ENCODE results near the gene EMILIN2. TPM values are rescaled to one million over a fixed set of nuclear protein-coding genes. Genes with fewer than 3 reads are reported as not detected.
"Not testable (repeated sequence)": the region's sequence is repeated elsewhere in the genome, so short reads cannot be mapped to it uniquely, and the experiment has no call there.

EMILIN2 gene
- total RNA-seq, 1 experiment from 2014 or later = 0.07 TPM

DNA sequence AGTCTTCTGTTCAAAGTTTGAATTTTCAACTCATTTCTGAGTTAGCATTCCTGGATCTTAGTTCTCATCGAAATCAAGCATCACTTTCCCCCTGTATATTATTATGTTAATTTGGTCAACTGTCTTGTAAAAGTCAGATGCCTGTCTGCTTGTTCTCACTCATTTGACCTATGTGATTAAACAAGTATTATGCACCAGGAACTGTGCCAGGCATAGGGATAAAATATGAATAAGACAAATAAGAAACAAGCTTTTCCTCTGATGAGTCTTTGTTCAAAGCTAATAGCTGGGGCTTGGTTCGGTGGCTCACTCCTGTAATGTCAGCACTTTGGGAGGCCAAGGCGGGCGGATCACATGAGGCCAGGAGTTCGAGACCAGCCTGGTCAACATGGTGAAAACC is 19.7 kb upstream of the EMILIN2 start:
- no peaks in the 10 kb centered on the region for H3K9me3 ChIP-seq (ENCODE audit: insufficient read depth, low read depth)
- CTCF ChIA-PET = no interaction called here
- H4K20me1 ChIP-seq (ENCODE audit: insufficient read depth) = no peaks in the 10 kb centered on the region
- no peak overlapping the region for H2AFZ ChIP-seq
- TF ChIP-seq, protein P1, sequence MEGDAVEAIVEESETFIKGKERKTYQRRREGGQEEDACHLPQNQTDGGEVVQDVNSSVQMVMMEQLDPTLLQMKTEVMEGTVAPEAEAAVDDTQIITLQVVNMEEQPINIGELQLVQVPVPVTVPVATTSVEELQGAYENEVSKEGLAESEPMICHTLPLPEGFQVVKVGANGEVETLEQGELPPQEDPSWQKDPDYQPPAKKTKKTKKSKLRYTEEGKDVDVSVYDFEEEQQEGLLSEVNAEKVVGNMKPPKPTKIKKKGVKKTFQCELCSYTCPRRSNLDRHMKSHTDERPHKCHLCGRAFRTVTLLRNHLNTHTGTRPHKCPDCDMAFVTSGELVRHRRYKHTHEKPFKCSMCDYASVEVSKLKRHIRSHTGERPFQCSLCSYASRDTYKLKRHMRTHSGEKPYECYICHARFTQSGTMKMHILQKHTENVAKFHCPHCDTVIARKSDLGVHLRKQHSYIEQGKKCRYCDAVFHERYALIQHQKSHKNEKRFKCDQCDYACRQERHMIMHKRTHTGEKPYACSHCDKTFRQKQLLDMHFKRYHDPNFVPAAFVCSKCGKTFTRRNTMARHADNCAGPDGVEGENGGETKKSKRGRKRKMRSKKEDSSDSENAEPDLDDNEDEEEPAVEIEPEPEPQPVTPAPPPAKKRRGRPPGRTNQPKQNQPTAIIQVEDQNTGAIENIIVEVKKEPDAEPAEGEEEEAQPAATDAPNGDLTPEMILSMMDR (conservative IDR thresholded peaks at IDR 0.05) = no peak
- TF ChIP-seq EZH2 (IDR thresholded peaks at IDR 0.05; ENCODE audit: low read depth) = no peak
- no TSS peak for BruUV-seq (replicated peaks)
- DNase-seq = no peak
- no peaks in the 10 kb centered on the region for H3K36me3 ChIP-seq (ENCODE audit: low read depth)
- H3K4me3 ChIP-seq = no peak overlapping the region
- POLR2A ChIA-PET (ENCODE audit: unreplicated experiment) = no interaction called here
- no peaks in the 10 kb centered on the region; the same call in 1 of the 2 replicates for H3K79me2 ChIP-seq (ENCODE audit: low read depth)
- no peaks in the 10 kb centered on the region for H3K9me2 ChIP-seq (ENCODE audit: insufficient read depth)
- H3K27me3 ChIP-seq (ENCODE audit: insufficient read depth, low read depth) = no peaks in the 10 kb centered on the region
- H3F3A ChIP-seq (ENCODE audit: insufficient read depth, low read depth) = no peaks in the 10 kb centered on the region
- H3K4me2 ChIP-seq = no peak overlapping the region
- intact Hi-C loops (cut with micrococcal nuclease; ENCODE audit: unreplicated experiment) = no loop called here
- no peak overlapping the region for H3K27ac ChIP-seq
- H3K4me1 ChIP-seq (replicated peaks; ENCODE audit: insufficient read depth) = no peaks in the 10 kb centered on the region

DNA sequence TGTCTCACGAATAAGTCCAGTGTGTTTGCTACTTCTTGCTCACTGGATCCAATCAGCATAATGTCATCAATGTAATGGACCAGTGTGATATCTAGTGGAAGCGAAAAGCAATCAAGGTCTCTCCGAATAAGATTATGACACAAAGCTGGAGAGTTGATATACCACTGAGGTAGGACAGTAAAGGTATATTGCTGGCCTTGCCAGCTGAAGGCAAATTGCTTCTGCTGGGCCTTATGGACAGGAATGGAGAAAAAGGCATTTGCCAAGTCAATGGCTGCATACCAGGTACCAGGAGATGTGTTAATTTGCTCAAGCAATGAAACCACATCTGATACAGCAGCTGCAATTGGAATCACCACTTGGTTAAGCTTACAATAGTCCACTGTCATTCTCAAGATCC is 10.7 kb upstream of the EMILIN2 start:
- H3K9me3 ChIP-seq (ENCODE audit: insufficient read depth, low read depth); BruUV-seq (replicated peaks); POLR2A ChIA-PET (ENCODE audit: unreplicated experiment); H3K4me2 ChIP-seq; intact Hi-C loops (cut with micrococcal nuclease; ENCODE audit: unreplicated experiment); H3K4me3 ChIP-seq; H3K9me2 ChIP-seq (ENCODE audit: insufficient read depth); CTCF ChIA-PET; H3F3A ChIP-seq (ENCODE audit: insufficient read depth, low read depth); H3K36me3 ChIP-seq (ENCODE audit: low read depth); DNase-seq; H3K79me2 ChIP-seq (ENCODE audit: low read depth); H4K20me1 ChIP-seq (ENCODE audit: insufficient read depth); H3K27me3 ChIP-seq (ENCODE audit: insufficient read depth, low read depth); H3K4me1 ChIP-seq (replicated peaks; ENCODE audit: insufficient read depth); H2AFZ ChIP-seq; H3K27ac ChIP-seq: not testable (repeated sequence)

DNA sequence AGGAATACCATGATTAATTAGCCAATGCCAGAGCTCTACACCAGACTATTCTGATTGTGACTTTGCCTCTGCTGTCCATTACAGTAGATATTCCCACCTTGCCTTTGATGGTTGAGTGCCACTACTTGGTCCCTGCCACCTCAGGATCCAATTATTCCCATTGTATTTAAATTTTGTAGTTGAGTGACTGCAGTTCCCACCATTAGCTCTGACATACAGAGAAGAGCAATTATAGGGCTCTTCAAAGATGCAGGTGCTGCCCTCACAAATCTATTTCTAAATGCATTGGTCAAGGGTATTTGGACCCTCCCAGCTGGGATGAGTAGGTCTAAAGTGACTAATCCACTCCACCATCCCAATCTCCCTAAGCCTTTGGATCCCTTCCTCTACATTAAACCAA is 9.5 kb upstream of the EMILIN2 start:
- intact Hi-C loops (cut with micrococcal nuclease; ENCODE audit: unreplicated experiment); H4K20me1 ChIP-seq (ENCODE audit: insufficient read depth); H3F3A ChIP-seq (ENCODE audit: insufficient read depth, low read depth); H3K27me3 ChIP-seq (ENCODE audit: insufficient read depth, low read depth); H3K36me3 ChIP-seq (ENCODE audit: low read depth); H3K4me1 ChIP-seq (replicated peaks; ENCODE audit: insufficient read depth); DNase-seq; H3K79me2 ChIP-seq (ENCODE audit: low read depth); H3K9me2 ChIP-seq (ENCODE audit: insufficient read depth); H3K4me2 ChIP-seq; POLR2A ChIA-PET (ENCODE audit: unreplicated experiment); H3K9me3 ChIP-seq (ENCODE audit: insufficient read depth, low read depth); H3K27ac ChIP-seq; H3K4me3 ChIP-seq; BruUV-seq (replicated peaks); H2AFZ ChIP-seq; CTCF ChIA-PET: not testable (repeated sequence)

DNA sequence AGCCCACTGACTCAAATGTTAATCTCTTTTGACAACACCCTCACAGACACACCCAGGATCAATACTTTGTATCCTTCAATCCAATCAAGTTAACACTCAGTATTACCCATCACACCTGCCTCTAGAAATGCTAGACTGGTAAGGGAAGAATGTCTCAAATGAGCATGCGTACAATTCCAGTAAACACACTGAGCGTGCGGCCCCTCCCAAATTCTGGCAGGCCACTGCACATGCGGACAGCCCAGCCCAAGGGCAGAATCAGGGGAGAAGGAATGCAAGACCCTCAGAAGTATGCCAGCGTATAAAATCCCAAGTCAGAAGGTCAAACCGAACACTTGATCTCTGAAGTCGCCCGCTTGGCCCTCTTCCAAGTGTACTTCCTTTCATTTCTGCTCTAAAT is 7.6 kb upstream of the EMILIN2 start:
- Histone ChIP-seq H3K79me2 (ENCODE audit: low read depth) (no peaks in the 10 kb centered on the region), H3K4me1 (replicated peaks; ENCODE audit: insufficient read depth) (no peaks in the 10 kb centered on the region), H3K9me2 (ENCODE audit: insufficient read depth) (no peaks in the 10 kb centered on the region), H3K4me2 (no peak overlapping the region), H3K36me3 (ENCODE audit: low read depth) (no peaks in the 10 kb centered on the region), H3K27ac (no peak overlapping the region), H3K9me3 (ENCODE audit: insufficient read depth, low read depth) (0 out of 2 replicates have a peak, but pooled peaks cover 4% of the 10 kb centered on the region), H3K27me3 (ENCODE audit: insufficient read depth, low read depth) (no peaks in the 10 kb centered on the region; the same call in 1 of the 2 replicates), H3K4me3 (no peak overlapping the region), H4K20me1 (ENCODE audit: insufficient read depth) (no peaks in the 10 kb centered on the region), H2AFZ (no peak overlapping the region), H3F3A (ENCODE audit: insufficient read depth, low read depth) (no peaks in the 10 kb centered on the region)
- BruUV-seq (replicated peaks) = no TSS peak
- CTCF ChIA-PET = no interaction called here
- intact Hi-C loops (cut with micrococcal nuclease; ENCODE audit: unreplicated experiment) = no loop called here
- no peak for DNase-seq
- TF ChIP-seq EZH2 (IDR thresholded peaks at IDR 0.05; ENCODE audit: low read depth) = no peak
- TF ChIP-seq, protein P1 (conservative IDR thresholded peaks at IDR 0.05) = no peak
- POLR2A ChIA-PET (ENCODE audit: unreplicated experiment) = no interaction called here

All from PC-9 (cell line).